Omental fat pad (tissue), 4 donors: ENCODE results near the gene MAGI1. TPM values are rescaled to one million over a fixed set of nuclear protein-coding genes. Genes with fewer than 3 reads are reported as not detected.

Experiments
- ATAC-seq: fragments of 150-250 bp; one replicate; pipeline ENCODE4 v1.9.1; 2016; ENCODE audit warnings: mild to moderate bottlenecking, moderate library complexity; ENCODE audit not compliant: low FRiP score
- DNase-seq: peaks from one replicate; pipeline ENCODE4 v3.0.0-alpha.2; 2019; ENCODE audit warnings: low spot score
- CTCF ChIP-seq, 3 donors: fragments of 450-650 bp; IDR thresholded peaks; one replicate each; pipeline ENCODE4 v1.5.1; 2016 to 2017; ENCODE audit warnings: antibody characterized with exemption in 3 of 3, mild to moderate bottlenecking in 3 of 3, moderate library complexity in 2 of 3
- total RNA-seq, 4 donors: library from RNA; depleted of rRNA; stranded (reverse); fragments of >200 nt; gene quantifications; one replicate each; pipeline ENCODE4 v1.1.0, GENCODE V29; 2016

The MAGI1 gene
- total RNA-seq, 4 donors from 2014 or later = 22.9 to 38.8 (median 34.3) TPM

- DNase-seq = no peak
- ATAC-seq = peak; percentile 93
- TF ChIP-seq CTCF (IDR thresholded peaks at IDR 0.05) = no peak
Measured at GRCh38 chr3:65963787-65964677, 74.7 kb downstream of the MAGI1 start.

- ATAC-seq (no peak), DNase-seq (no peak)
- TF ChIP-seq CTCF (IDR thresholded peaks at IDR 0.05) = no peak
Measured at GRCh38 chr3:65961733-65962132, 77.0 kb downstream of the MAGI1 start.

- DNase-seq (no peak), ATAC-seq (no peak)
- no peak for TF ChIP-seq CTCF (IDR thresholded peaks at IDR 0.05)
Measured at GRCh38 chr3:65961128-65961527, 77.6 kb downstream of the MAGI1 start.

GRCh38 chr3:65960087-65960486 lies 78.6 kb downstream of the MAGI1 start:
- DNase-seq (no peak), ATAC-seq (no peak)
- no peak for TF ChIP-seq CTCF (IDR thresholded peaks at IDR 0.05)

- TF ChIP-seq CTCF (IDR thresholded peaks at IDR 0.05) = no peak
- ATAC-seq (no peak), DNase-seq (no peak)
Measured at GRCh38 chr3:65958216-65958615, 80.5 kb downstream of the MAGI1 start.

GRCh38 chr3:65955792-65956477 lies 82.8 kb downstream of the MAGI1 start:
- DNase-seq (no peak), ATAC-seq (no peak)
- no peak for TF ChIP-seq CTCF (IDR thresholded peaks at IDR 0.05)
